Nephron progenitor cell (in vitro differentiated cells): ENCODE measurements around the gene CLPTM1.
"Not testable (repeated sequence)": the region's sequence is repeated elsewhere in the genome, so short reads cannot be mapped to it uniquely, and the experiment has no call there.

Experiments used
- DNase-seq: peaks from one replicate; pipeline ENCODE4 v3.0.0; 2021
- H3K27ac Mint-ChIP-seq: 2 replicates; pipeline ENCODE4 v1.8.0; 2021; ENCODE audit warnings: mild to moderate bottlenecking, moderate library complexity, mixed read lengths
- H3K27me3 Mint-ChIP-seq: 2 replicates; pipeline ENCODE4 v1.8.0; 2021; ENCODE audit warnings: mild to moderate bottlenecking, low read depth, mixed read lengths; ENCODE audit not compliant: poor library complexity
- H3K36me3 Mint-ChIP-seq: 2 replicates; pipeline ENCODE4 v1.8.0; 2021; ENCODE audit warnings: low read depth, mixed read lengths
- H3K4me1 Mint-ChIP-seq: 2 replicates; pipeline ENCODE4 v1.8.0; 2021; ENCODE audit warnings: mixed read lengths
- H3K4me3 Mint-ChIP-seq: 2 replicates; pipeline ENCODE4 v1.8.0; 2021; ENCODE audit warnings: mild to moderate bottlenecking, moderate library complexity, mixed read lengths
- H3K9me3 Mint-ChIP-seq: 2 replicates; pipeline ENCODE4 v1.8.0; 2021; ENCODE audit warnings: mild to moderate bottlenecking, moderate library complexity, mixed read lengths
- TF ChIP-seq, protein P1 (sequence below): fragments of 200-600 bp; sonication (generic); IDR thresholded peaks from 2 replicates; pipeline ENCODE4 v1.5.0; 2021; ENCODE audit warnings: antibody characterized with exemption

The CLPTM1 gene

DNA sequence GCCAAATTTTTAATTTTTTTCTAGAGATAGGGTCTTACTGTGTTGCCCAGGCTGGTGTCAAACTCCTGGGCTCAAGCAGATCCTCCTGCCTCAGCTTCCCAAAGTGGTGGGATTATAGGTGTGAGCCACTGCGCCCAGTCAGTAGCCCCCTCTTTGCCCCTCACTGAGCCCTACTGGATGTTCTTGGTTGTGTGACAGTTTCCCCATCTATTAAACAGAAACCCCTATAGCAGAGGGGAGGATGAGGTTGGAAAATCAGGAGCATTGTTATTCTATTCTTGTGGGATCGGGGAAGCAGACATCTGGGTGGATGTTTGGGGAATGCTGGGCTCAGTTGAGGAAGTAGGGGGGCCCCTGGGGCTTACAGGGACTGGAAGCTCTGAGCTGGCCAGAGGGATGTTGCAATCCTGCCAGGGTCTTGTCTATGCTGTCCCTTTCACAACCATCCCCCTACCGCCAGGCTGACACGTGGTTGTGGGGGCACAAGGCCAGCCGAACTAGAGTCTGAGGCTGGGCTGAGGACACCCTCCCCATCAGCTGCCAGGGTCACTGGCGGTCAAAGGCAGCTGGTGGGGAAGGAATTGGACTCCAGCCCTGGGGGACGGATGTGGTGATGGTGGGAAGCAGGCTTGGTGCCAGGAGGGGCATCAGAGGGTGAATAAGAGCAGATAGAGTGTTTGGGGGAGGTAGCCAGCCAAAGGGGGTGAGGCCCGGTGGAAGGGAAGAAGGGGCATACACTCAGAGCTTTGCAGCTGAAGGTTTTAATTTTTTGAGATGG lies 29.9 kb upstream of the CLPTM1 start:
- no peak overlapping the region for H3K4me3 Mint-ChIP-seq
- DNase-seq = no peak
- TF ChIP-seq, protein P1, sequence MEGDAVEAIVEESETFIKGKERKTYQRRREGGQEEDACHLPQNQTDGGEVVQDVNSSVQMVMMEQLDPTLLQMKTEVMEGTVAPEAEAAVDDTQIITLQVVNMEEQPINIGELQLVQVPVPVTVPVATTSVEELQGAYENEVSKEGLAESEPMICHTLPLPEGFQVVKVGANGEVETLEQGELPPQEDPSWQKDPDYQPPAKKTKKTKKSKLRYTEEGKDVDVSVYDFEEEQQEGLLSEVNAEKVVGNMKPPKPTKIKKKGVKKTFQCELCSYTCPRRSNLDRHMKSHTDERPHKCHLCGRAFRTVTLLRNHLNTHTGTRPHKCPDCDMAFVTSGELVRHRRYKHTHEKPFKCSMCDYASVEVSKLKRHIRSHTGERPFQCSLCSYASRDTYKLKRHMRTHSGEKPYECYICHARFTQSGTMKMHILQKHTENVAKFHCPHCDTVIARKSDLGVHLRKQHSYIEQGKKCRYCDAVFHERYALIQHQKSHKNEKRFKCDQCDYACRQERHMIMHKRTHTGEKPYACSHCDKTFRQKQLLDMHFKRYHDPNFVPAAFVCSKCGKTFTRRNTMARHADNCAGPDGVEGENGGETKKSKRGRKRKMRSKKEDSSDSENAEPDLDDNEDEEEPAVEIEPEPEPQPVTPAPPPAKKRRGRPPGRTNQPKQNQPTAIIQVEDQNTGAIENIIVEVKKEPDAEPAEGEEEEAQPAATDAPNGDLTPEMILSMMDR = no peak
- H3K27ac Mint-ChIP-seq = no peak overlapping the region
- peaks cover 12% of the 10 kb centered on the region for H3K27me3 Mint-ChIP-seq
- peaks cover 27% of the 10 kb centered on the region for H3K4me1 Mint-ChIP-seq
- H3K36me3 Mint-ChIP-seq = no peaks in the 10 kb centered on the region
- H3K9me3 Mint-ChIP-seq = no peaks in the 10 kb centered on the region

DNA sequence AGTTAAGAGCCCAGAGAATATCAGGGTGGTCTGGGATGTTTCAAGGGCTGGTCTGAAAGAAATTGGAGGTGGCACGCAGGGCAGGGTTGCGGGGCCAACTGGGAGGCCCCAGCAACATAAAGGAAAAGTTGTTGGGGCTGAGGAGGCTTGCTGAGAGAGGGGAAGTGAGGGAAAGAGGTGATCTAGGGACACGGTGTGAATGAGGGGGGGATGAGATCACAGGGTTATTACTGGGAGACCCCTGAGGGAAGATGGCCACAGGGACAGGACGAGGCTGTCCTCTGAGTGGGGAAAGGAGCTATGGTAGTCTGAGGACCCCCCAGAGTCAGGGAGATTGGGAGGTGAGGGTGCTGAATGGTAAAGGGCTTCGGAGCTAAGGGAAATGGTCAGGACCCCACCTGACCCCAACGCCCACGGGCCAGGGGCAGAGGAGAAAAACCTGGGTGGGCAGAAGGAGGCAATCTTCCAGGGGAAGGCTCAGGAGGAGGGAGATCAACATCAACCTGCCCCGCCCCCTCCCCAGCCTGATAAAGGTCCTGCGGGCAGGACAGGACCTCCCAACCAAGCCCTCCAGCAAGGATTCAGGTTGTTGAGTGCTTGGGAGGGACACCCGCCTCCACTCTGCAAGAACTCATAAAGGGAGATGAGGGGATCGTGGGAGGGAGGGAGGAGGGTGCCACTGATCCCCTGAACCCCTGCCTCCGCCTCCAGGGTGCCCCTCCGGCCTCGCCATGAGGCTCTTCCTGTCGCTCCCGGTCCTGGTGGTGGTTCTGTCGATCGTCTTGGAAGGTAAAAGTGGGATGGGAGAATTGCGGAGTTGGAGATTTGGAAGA lies 28.7 kb upstream of the CLPTM1 start:
- H3K36me3 Mint-ChIP-seq, DNase-seq, H3K9me3 Mint-ChIP-seq, H3K27ac Mint-ChIP-seq: not testable (repeated sequence)
- peak overlapping the region; percentile 59 for H3K4me3 Mint-ChIP-seq
- peaks cover 12% of the 10 kb centered on the region for H3K27me3 Mint-ChIP-seq
- peaks cover 27% of the 10 kb centered on the region for H3K4me1 Mint-ChIP-seq

DNA sequence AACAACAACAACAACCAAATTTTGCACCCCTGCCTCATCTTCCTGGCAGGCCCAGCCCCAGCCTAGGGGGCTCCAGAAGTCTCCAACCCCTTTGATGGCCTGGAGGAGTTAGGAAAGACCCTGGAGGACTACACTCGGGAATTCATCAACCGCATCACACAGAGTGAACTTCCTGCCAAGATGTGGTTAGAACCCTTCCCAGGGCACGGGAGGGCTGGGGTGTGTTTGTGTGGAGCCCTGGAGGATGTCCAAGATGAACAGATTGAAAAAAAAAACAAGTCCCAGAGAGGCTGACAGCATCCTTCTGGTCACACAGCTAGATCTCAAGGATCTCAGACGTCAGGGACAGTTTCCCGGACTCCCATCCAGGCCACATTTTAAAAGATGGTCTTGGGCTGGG lies 27.4 kb upstream of the CLPTM1 start:
- Mint-ChIP-seq H3K36me3 (no peaks in the 10 kb centered on the region), H3K4me1 (peaks cover 27% of the 10 kb centered on the region), H3K27me3 (peaks cover 12% of the 10 kb centered on the region), H3K27ac (no peak overlapping the region), H3K9me3 (no peaks in the 10 kb centered on the region), H3K4me3 (no peak overlapping the region)
- no peak for DNase-seq
- TF ChIP-seq, protein P1 = no peak

DNA sequence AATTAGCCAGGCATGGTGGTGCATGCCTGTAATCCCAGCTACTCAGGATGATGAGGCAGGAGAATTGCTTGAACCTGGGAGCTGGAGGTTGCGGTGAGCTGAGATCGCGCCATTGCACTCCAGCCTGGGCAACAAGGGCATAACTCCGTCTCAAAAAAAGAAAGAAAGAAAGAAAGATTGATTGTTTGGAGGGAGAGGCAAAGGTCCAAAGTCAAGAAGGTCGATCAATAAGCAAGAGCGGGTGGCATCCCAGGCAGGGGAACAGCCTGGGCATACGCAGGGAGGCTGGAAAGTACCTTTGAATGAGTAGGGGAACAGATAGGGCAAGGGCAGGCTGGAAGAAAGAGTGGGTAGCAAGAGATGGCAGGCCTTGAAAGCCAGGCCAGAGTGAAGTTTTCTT lies 25.1 kb upstream of the CLPTM1 start:
- no peak for DNase-seq
- Mint-ChIP-seq H3K4me1 (peaks cover 26% of the 10 kb centered on the region), H3K36me3 (no peaks in the 10 kb centered on the region), H3K4me3 (no peak overlapping the region), H3K27ac (no peak overlapping the region), H3K9me3 (no peaks in the 10 kb centered on the region), H3K27me3 (peaks cover 10% of the 10 kb centered on the region)
- TF ChIP-seq, protein P1 = no peak

DNA sequence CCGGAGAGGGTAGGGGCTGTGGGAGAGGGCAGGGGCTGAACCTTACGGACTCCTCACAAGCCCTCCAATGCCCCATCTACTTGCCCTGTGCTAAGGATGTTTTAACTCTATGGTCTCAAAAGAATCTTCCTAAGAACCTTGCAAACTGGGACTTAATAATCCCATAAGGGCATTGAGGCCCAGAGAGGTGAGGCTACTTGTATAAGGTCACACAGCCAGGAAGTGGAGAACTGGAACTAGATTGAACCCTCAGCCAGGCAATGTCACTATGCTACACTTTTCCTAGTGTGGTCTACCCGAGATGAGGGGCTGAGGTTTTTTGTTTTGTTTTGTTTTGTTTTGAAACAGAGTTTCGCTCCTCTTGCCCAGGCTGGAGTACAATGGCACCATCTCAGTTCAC lies 23.6 kb upstream of the CLPTM1 start:
- no peak for DNase-seq
- Mint-ChIP-seq H3K27ac (no peak overlapping the region), H3K4me3 (no peak overlapping the region), H3K4me1 (peaks cover 19% of the 10 kb centered on the region), H3K27me3 (peaks cover 8% of the 10 kb centered on the region), H3K9me3 (no peaks in the 10 kb centered on the region), H3K36me3 (no peaks in the 10 kb centered on the region)
- TF ChIP-seq, protein P1 = no peak

DNA sequence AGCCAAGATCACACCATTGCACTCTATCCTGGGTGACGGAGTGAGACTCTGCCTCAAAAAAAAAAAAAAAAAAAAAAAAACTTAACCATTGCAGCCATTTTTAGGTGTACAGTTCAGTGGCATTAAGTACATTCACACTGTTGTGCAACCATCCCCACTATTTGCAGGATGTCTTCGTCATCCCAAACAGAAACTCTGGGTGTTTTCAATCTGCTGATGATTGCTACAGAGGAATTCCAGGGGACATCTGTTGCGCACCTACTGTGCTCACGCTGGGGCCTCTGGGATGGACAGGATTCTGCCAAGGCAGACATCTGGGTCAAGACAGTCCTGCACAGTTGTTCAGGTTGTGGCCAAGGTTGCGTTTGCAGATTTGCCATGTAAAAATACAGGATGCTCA lies 15.5 kb upstream of the CLPTM1 start:
- peaks cover 10% of the 10 kb centered on the region for H3K27me3 Mint-ChIP-seq

More for the DNA sequence above, 15.5 kb upstream of the CLPTM1 start:
- H3K4me3 Mint-ChIP-seq = no peak overlapping the region
- TF ChIP-seq, protein P1 = no peak
- no peak overlapping the region for H3K27ac Mint-ChIP-seq
- no peaks in the 10 kb centered on the region for H3K9me3 Mint-ChIP-seq
- no peaks in the 10 kb centered on the region for H3K36me3 Mint-ChIP-seq
- peaks cover 39% of the 10 kb centered on the region for H3K4me1 Mint-ChIP-seq
- DNase-seq = no peak
